ENCODE results near the gene SLC35B2. TPM values are rescaled to one million over a fixed set of nuclear protein-coding genes. Genes with fewer than 3 reads are reported as not detected.

Gene SLC35B2, protein sequence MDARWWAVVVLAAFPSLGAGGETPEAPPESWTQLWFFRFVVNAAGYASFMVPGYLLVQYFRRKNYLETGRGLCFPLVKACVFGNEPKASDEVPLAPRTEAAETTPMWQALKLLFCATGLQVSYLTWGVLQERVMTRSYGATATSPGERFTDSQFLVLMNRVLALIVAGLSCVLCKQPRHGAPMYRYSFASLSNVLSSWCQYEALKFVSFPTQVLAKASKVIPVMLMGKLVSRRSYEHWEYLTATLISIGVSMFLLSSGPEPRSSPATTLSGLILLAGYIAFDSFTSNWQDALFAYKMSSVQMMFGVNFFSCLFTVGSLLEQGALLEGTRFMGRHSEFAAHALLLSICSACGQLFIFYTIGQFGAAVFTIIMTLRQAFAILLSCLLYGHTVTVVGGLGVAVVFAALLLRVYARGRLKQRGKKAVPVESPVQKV
- 38.0 and 54.6 TPM in 2 replicates for total RNA-seq

GRCh38 chr6:44257025-44257752, at the start of gene SLC35B2:
SLC35B2 (minus strand) TSS chr6:44257528; CDS start chr6:44257410, 118 bp downstream.
- peak; percentile 64 to 82 for DNase-seq (ENCODE audit: low read depth in 2 of 2)

DNA sequence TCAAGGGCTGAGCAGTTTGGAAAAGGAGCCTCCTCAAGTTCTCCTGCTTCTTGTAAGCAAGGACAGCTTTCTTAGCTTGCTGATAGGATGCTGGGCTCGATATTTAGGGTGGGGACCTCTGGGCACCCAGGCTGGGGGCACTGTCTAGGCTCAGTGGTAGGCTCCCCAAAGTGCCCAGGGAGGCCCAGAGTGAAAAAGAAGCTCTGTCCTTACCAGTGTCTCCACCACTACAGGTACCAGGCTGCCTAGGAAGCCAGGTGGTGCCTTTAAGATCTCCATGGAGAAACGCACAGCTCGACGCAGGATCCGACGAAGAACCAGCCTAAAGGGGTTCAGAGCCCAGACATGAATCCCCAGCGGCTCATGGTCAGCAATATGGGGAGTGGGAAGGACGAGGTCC, 49.4 kb upstream of the SLC35B2 start:
- no peak for DNase-seq (ENCODE audit: low read depth in 2 of 2)

DNA sequence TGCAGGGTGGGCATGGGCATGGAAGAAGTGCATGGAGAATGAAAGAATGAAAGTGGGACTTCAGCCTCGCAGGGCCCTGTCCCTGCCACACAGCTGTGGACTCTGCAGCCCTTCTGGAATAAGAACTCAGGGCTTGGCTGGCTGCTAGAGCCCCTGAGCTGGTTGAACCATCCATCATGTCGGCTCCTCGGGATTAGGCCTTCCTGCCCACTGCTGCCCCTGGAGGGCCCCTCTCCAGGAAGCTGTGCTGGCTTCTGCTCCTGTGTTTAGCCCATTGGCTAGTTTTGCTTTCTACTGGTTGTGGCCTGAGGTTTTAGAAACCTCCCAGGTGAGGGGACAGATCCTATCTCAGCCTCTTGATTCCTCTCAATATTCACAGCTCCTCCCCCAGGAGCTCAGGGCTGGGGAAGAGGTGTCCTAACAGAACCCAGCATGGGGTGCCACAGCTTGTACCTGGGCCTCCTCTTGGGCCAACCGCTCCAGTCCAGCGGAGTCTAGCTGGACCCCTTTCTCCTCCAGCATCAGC, 47.9 kb upstream of the SLC35B2 start:
- no peak for DNase-seq (ENCODE audit: low read depth in 2 of 2)

- peak; percentile 12 to 55 for DNase-seq (ENCODE audit: low read depth in 2 of 2)
Observed at GRCh38 chr6:44304282-44305199, 47.2 kb upstream of the SLC35B2 start.

DNA sequence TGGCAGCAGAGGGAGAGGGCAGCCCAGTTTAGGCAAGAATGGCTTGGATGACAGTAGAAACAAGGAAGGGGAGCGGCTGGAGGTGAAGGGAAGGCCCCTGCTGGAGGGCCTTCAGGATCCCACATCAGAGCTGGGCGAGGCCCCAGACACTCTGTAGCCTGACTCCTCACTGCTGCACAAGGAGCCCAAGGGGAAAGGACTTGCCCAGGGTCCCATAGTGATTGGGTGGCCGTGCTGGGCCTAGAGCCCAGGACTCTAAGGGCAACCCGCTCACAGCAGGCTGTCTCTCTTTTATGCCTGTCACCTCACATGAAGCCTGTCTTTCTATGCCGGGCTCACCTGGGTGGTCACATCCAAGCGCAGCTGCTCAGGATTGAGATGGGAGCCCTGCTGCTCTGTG, 46.5 kb upstream of the SLC35B2 start:
- no peak for DNase-seq (ENCODE audit: low read depth in 2 of 2)

DNA sequence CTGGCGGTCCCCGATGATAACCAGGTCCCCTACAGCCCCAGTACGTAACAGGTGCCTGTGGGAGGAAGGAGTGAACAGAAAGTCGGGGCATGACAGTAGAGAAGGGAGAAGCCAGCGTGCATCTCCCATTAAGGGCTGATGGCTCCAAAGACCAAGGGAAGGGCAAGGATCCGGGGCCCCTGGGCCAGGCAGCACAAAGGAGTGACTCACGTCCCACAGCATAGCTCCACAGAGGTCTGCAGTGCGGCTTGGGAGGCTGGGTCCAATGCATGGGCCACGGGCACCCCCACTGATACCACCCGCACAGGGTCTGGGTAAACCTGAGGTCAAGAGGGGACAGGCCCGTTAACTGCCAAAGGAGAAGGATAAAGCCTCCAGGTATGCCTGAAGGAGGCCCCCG, 45.5 kb upstream of the SLC35B2 start:
- no peak for DNase-seq (ENCODE audit: low read depth in 2 of 2)

DNA sequence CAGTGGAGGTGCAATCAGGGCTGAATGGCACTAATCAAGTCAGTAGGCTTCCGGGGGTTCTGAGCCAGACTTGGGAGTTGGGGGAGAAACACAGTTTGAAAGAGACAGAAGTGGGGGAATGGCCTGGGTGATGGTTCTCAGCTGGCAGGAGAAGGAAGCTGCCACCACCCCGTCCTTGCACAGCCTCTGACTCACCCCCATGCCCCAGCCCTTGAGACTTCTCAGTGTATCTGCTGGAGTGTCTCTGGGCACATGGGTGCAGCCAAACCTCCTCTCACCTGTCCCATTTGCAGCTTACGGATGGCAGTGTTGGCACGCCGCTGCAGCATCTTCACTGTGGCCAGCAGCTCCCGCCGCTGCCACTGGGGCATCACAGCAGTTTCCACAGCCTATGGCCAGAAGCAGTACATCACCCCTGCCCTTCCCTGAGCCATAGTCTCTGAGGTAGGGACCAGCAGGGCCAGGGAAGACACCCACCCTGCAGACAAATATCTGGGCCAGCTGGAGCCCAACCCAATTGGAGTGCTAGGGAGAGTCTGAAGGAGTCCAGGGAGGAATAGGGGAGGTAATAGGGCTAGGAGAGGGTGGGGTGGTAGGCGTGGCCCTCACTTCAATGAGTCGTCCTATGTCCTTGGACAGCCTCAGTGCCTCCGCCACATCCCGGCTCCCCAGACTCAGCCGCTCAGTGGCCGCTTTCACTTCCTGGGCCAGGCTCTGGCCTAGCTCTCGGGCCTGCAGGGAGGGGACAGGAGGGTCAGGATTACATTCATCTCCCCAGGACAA, 44.6 kb upstream of the SLC35B2 start:
- no peak for DNase-seq (ENCODE audit: low read depth in 2 of 2)

DNA sequence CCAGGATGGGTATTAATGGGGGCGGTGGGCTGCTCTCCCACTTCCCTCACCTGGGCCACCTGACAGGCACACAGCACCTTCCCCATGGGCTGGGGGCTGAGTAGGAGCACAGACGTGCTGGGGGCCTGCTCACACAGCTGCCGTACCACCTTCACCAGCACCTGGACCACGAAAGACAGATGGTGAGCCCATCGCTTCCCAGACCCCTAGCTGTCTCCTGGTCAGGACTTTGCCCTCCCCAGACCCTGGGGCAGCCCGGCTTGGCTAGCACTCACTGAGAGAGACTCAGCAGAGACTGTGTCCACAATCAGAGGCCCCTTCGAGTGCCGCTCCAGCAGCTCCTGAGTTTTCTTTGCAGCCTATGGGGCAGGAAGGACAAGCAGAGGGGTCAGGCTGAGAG, 43.8 kb upstream of the SLC35B2 start:
- no peak for DNase-seq (ENCODE audit: low read depth in 2 of 2)

DNA sequence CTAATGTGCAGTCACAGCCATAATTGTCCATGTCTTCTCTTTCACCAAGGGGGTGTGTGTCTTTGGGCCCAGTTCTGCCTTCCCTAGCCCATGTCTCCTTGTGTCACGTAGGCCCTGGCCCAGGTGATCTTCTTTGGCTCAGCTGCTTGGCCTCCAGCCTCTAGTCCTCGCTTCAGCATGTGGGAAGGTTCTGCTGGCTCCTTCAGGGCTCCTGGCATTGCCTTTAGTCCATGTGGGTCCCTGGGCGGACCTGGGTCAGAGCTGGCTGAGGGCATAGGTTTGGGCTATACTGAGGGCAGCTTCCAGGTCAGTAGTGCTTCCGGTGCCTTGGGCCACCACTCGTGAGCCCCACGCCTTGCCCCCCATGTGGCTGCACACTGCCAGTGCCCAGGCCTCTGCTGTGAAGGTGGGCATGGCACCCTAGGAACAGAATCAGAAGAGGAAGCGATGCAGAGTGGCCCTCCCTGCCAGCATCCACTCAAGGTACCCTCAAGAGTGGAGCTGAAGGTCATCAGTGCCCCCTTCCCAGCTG, 43.0 kb upstream of the SLC35B2 start:
- no peak for DNase-seq (ENCODE audit: low read depth in 2 of 2)

DNA sequence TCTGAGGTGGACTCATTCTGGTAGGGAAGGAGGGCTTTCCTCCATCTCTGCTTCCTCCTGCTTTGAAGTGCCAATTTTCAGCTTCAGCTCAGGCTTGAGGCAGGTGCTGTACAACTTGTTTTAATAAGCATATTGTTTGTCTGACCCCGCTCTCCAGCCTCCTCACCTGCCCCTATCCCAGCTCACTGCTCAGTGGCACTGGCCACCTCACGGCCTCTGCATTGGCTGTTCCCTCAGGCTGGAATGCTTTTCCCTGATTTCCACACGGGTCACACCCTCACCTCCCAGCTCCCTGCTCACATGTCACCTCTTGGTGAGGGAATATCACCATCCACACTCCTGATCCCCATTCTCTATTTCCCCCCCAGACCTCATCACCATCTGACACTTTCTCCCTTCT, 41.5 kb upstream of the SLC35B2 start:
- DNase-seq (ENCODE audit: low read depth in 2 of 2), result no peak

DNA sequence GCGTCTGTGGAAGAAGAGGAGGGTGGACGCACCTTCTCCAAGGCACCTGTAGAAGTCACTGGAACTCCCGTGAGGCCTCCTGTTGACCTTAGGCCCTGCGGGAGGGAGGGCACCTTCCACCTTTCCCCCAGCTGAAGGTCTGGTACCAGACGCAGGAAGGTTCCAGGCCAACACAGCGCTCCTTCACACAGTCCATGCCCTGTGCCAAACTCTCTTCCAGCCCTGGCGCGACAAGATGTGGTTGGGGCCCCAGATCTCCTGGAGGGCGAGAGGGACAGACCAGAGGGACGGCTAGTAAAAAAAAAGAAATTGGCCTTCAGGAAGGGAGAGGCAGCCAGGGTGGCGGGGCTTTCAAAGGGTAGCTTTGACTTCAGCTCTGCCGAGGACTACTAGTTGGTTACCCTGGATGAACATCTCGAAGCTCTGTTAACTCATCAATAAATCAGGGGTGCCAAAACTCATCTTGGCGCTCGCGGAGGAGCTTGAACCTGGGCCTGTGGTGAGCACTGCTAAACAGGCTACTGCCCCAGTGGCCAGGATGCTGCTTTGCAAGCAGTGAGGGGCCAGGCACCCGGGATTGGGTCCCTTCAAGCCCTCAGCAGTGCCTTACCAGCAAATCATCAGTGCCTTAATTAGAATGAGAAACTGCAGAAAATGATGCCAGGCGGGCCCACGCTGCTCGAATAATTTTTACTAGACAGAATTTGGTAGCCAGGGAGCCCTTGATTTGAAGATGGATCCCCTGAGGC, 40.9 kb upstream of the SLC35B2 start:
- DNase-seq (ENCODE audit: low read depth in 2 of 2), result no peak

GRCh38 chr6:44297063-44298038, 40.0 kb upstream of the SLC35B2 start:
- peak in 1 of 2 donors; percentile 38 for DNase-seq (ENCODE audit: low read depth in 2 of 2)

DNA sequence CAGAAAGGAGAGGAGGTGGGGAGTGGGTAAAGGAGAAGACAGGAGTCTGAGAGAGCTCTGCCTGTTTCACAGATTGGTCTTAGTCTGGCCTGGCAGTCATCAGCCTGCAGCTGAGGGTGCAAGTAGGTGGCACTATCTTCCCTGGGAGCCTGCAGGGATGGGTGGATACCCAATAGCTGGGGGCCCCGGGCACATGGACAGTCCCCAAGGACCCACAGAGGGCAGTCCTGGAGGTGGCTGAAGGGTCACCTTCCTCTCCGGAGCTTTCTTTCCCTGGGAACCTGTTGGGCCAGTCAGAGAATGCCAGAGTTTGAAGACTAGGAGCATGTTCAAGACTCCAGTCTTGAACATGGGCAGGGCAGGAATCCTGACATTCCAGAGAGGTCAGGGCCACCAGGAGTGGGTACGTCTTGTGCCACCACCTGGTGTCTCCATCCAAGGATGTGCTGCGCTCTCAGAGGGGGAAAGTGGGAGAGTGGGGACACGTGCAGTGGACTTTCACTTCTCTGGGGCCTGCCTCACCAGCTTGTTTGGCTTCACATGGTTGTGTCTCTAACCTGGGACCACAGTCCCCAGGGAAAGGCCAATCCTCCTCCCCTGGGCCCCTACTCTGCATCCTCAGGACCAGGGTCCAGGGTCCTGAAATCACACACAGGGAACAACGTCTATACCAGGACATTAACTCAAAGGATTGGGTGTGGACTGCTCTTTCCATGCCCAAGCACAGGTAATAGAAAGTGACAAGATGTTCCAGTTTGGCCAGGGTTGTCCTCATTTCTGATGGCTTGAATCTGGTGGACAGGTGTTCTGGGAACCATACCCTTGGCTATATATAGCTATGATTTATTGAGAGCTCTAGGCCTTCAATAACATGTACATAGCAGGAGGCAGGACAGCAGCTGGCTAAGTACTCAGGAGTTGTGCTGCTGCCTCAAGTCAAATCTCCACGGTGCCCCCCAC, 37.8 kb upstream of the SLC35B2 start:
- DNase-seq (ENCODE audit: low read depth in 2 of 2), result no peak

DNA sequence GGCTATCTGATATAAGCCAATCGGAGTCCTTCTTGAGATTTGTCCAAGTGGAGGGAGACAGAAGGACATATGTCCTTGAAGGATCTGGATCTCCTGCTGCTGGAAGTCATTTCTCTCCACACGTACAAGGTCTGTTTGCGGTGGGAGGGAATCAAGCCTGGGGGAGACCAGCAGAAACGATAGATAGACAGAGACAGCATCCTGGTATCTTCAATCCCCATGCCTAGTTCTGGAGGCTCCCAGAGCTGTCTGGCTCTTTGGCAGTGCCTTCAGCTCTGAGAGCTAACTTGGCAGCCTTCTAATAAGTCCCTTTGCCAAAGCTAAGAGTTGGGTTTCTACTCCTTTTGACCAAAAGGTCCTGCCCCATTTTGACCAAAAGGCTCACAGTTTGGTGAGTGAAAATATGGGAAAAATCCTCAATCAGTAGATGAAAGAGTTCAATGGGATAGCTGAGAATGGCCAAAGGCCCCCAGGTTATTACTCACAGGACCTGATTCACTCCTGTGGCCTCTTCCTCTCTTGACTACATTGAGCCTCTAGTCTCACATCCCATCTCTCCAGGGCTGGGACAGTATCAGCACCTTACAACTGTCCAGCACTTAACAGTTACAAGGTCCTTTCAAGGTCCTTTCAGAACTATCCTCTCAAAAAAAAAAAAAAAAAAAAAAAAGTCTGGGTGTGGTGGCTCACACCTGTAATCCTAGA, 35.5 kb upstream of the SLC35B2 start:
- DNase-seq (ENCODE audit: low read depth in 2 of 2), result no peak

GRCh38 chr6:44291841-44292240, 34.5 kb upstream of the SLC35B2 start:
- no peak for DNase-seq (ENCODE audit: low read depth in 2 of 2)

- no peak for DNase-seq (ENCODE audit: low read depth in 2 of 2)
Observed at GRCh38 chr6:44289726-44290260, 32.5 kb upstream of the SLC35B2 start.

All from dermis microvascular lymphatic vessel endothelial cell (primary cell).